Daoy (cell line): ENCODE data around the gene PRR36. TPM values are rescaled to one million over a fixed set of nuclear protein-coding genes. Genes with fewer than 3 reads are reported as not detected.
A peak's percentile ranks its signal among the peaks of the same experiment; 100 is the strongest.

ENCODE experiments used
- DNase-seq: peaks from one replicate; pipeline ENCODE4 v3.0.0-alpha.2; 2015; ENCODE audit warnings: low read depth
- total RNA-seq: library from RNA; depleted of rRNA; stranded (reverse); fragments of >200 nt; shearing (Covaris generic); gene quantifications from 2 replicates; pipeline ENCODE4 v1.2.3, GENCODE V29; 2014

The PRR36 gene
- total RNA-seq, 1 experiment from 2014 or later: not detected

- DNase-seq: no peak
These were observed 1.6 kb downstream of the PRR36 start for GRCh38 chr19:7872306-7873204.

- peak; percentile 96 for DNase-seq
These were observed 2.5 kb downstream of the PRR36 start for GRCh38 chr19:7871437-7872305.

GRCh38 chr19:7870571-7871436, 3.4 kb downstream of the PRR36 start:
- DNase-seq: peak; percentile 91

GRCh38 chr19:7869910-7870511, 4.2 kb downstream of the PRR36 start:
- peak; percentile 85 for DNase-seq

GRCh38 chr19:7869453-7869909, 4.7 kb downstream of the PRR36 start:
- DNase-seq: peak; percentile 76

- DNase-seq: peak; percentile 92
These were observed 5.3 kb downstream of the PRR36 start for GRCh38 chr19:7868671-7869452.

- peak; percentile 75 for DNase-seq
These were observed 5.9 kb downstream of the PRR36 start for GRCh38 chr19:7868326-7868670.

GRCh38 chr19:7867092-7867844, 6.9 kb downstream of the PRR36 start:
- no peak for DNase-seq

- no peak for DNase-seq
These were observed 7.6 kb downstream of the PRR36 start for GRCh38 chr19:7866399-7867091.

- no peak for DNase-seq
These were observed 8.8 kb downstream of the PRR36 start for GRCh38 chr19:7865262-7865911.

- DNase-seq: no peak
These were observed 9.5 kb downstream of the PRR36 start for GRCh38 chr19:7864690-7865074.

GRCh38 chr19:7863971-7864689, 10.1 kb downstream of the PRR36 start:
- DNase-seq: no peak

GRCh38 chr19:7863157-7863970, 10.8 kb downstream of the PRR36 start:
- no peak for DNase-seq

GRCh38 chr19:7862413-7862951, 11.7 kb downstream of the PRR36 start:
- peak; percentile 41 for DNase-seq

- no peak for DNase-seq
These were observed 12.4 kb downstream of the PRR36 start for GRCh38 chr19:7861619-7862412.
